NCI-H128 (cell line): ENCODE data around the gene CSTPP1.
"Not testable (repeated sequence)": the region's sequence is repeated elsewhere in the genome, so short reads cannot be mapped to it uniquely, and the experiment has no call there.

Experiments
- DNase-seq: peaks from one replicate; lab custom pipeline; 2025; ENCODE audit not compliant: unreplicated experiment; lab: John Stamatoyannopoulos, UW

CSTPP1 gene

DNA sequence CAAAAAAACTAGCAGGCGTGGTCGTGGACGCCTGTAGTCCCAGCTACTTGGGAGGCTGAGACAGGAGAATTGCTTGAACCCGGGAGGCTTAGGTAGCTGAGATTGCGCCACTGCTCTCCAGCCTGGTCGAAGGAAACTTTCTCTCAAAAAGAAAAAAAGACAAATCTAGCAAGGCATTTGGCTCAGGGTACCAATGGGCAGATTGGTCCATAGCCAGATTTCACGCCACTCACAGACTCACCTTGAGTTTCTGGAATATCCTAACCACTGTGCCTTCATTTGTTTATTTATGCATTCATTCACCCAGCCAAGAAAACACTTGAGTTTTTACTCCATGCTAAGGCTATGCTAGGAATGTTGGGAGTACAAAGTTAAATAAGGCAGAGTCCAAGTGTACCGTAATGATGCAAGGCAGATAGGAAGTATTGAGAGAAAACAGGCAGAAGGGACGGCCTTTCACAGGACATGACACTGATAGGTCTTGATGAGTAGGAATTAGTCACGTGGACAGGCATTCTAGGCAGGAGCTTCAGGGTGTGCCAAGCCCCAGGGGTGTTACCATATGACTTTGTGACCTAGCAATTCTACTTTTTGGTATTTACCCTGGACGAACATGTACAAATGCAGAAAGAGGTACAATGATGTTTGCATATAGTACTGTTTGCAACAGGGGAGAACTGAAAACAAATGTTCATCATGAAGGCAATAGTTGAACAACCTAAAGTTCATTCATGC lies 252.7 kb downstream of the CSTPP1 start:
- no peak for DNase-seq

DNA sequence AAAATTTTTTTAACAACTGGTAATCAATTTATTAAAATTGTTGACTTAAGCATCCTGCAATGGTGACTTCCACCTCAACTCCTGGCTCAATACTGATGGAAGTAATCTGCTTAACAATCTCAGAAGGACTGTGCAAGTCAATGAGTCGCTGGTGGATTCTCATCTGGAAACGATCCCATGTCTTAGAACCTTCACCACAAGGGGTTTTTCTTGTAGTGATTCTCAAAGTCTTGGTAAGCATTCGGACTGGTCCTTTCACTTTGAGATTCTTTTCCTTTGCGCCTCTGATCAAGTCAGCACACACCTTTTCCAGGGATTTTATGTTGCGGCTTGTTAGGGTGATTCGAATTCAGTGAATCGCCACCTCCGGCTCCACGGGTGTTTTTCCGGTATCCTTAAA lies 254.6 kb downstream of the CSTPP1 start:
- DNase-seq = not testable (repeated sequence)

DNA sequence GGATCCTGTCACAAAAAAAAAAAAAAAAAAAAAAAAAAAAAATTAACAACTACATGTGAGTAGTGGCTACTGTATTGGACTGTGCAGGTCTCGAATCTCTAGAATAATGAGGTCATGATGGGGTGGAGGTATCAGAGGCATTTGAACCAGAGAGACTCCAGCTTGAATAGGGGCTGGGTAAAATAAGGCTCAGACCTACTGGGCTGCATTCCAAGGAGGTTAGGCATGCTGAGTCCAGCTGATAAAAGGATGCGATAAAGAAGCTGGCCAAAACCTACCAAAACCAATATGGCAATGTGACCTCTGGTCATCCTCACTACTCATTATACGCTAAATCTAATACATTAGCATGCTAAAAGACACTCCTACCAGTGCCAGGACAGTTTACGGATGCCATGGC lies 255.6 kb downstream of the CSTPP1 start:
- DNase-seq = no peak

DNA sequence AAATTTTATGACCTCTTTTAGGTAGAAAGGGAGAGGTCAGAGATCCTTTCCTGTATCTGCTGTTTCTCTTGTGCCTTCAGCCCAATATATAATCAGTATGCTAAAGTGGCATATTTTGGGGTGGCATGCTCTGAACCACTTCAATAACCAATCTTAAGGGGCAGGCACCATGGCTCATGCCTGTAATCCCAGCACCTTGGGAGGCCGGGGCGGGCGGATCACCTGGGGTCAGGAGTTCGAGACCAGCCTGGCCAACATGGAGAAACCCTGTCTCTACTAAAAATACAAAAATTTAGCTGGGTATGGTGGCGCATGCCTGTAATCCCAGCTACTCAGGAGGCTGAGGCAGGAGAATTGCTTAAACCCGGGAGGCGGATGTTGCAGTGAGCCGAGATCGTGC lies 261.6 kb downstream of the CSTPP1 start:
- DNase-seq = not testable (repeated sequence)

DNA sequence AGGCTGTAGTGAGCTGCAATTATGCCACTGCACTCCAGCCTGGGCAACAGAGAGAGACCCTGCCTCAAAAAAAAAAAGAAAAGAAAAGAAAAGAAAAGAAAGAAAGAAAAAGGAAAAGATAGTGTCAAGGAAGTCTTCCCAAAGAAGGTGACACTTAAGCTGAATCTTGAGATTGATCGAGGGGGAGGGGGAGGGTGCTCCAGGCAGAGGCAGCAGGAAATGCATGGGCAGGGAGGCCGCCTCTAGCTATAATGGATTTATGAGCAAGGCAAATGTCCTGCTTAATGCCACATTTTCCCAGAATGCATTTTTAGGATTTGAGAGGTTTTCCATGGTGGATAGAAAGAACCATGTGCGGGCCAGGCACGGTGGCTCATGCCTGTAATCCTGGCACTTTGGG lies 264.5 kb downstream of the CSTPP1 start:
- no peak for DNase-seq

DNA sequence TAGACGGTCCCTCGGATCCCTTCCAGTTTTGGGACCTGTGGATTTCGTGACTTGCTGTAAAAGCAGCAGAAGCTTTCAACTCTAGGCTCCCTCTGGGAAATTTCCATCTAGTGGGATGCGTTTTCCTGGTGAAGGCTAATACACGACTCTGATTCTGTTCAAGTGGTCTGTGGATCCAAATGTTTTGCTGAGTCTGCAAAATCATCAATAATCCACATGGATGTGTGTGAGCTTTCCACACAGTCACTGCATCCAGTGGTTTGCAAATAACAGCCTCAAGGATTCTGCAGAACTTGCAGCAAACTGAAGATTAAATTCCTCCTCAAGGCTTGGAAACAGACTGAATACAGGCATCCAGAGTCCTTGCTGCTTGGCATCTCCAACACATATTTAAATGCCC lies 266.0 kb downstream of the CSTPP1 start:
- no peak for DNase-seq

DNA sequence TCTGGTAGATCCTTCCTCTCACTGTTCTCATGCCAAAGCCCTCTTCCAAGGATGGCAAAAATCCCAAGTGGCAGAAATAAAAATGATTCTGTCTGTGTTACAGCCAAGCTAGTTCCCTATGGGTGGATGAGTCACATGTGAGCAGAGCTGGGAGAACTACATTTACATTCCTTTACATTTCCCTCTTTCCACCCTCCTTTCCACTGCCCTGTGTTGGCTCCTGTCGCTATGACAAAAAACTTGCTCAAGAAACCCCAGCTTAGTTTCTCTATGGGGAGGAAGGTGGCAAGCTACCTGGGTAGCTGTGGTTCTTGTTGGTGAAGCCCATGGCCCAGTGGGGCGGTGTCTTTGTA lies 268.1 kb downstream of the CSTPP1 start:
- DNase-seq = no peak

DNA sequence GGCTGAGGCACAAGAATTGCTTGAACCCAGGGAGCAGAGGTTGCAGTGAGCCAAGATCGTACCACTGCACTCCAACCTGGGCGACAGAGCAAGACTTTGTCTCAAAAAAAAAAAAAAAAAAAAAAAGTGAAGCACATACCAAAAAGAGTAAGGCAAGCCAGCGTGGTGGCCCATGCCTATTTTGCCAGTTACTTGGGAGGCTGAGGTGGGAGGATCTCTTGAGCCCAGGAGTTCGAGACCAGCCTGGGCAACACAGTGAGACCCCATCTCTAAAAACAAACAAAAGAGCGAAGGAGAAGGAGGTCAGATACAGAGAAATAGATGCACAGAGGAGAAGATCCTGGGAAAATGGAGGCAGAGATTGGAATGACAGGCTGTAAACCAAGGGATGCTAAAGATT lies 270.0 kb downstream of the CSTPP1 start:
- DNase-seq = not testable (repeated sequence)

DNA sequence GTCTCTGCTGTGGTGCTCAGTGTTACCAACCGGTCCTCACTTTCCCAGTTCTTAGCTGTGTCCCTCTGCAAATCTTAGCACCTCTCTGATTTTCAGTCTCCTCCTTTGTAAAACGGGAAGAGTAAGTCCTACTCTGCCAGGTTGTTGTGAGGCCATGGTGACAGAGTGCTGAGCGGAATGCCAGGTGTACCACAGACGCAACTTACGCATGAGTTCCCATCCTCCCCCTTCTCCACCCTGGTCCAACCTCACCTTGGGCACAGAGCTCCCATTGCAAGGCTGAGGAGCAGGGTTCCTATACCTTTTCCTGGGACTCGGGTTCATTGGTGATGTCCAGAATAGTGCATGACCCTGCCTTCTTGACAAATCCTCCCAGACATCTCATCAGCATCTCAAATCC lies 270.9 kb downstream of the CSTPP1 start:
- DNase-seq = no peak

DNA sequence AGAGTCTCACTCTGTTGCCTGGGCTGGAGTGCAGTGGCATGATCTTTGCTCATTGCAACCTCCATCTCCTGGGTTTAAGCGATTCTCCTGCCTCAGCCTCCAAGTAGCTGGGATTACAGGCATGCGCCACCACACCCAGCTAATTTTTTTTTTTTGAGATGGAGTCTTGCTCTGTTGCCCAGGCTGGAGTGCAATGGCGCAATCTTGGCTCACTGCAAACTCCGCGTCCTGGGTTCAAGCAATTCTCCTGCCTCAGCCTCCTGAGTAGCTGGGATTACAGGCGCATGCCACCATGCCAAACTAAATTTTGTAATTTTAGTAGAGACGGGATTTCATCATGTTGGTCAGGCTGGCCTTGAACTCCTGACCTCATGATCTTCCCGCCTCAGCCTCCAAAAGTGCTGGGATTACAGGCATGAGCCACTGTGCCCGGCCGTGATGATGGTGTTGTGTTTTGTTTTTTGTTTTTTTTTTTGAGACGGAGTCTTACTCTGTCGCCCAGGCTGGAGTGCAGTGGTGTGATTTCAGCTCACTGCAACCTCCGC lies 271.5 kb downstream of the CSTPP1 start:
- not testable (repeated sequence) for DNase-seq

DNA sequence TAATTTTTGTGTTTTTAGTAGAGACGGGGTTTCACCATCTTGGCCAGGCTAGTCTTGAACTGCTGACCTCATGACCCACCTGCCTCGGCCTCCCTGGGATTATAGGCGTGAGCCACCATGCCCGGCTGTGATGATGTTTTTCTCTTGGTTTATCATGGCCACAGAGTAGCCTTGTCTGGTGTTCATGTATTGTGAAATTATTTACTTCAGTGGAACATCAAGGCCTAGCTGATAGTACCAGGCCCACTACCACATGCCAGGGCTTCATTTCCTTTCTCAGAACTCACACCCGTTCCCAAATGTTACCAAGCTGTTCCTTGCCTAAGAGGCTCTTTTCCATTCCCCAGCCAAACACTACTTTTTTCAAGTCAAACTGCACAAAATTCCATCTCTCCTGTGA lies 272.1 kb downstream of the CSTPP1 start:
- no peak for DNase-seq
